Gastrocnemius medialis (tissue), 4 donors: ENCODE results near the gene SAMD4A. TPM values are rescaled to one million over a fixed set of nuclear protein-coding genes. Genes with fewer than 3 reads are reported as not detected.

Source experiments
- ATAC-seq, 2 donors: fragments of 150-250 bp; one replicate each; pipeline ENCODE4 v1.9.1; 2016
- DNase-seq, 2 donors: peaks; one replicate each; pipeline ENCODE4 v3.0.0-alpha.2; 2019
- H3K27ac ChIP-seq, 4 donors: fragments of 200-600 bp; sonication (generic); 1 replicate in 1 of 4; 2 replicates in 3 of 4; pipeline ENCODE4 v1.5.1; 2016 to 2018; ENCODE audit warnings: mild to moderate bottlenecking in 2 of 4, moderate library complexity in 1 of 4
- H3K27me3 ChIP-seq, 3 donors: fragments of 200-600 bp; sonication (generic) in 2 of 3; 1 replicate in 1 of 3; 2 replicates in 2 of 3; pipeline versions ENCODE4 v1.5.1 to v1.6.0; 2016 to 2019; ENCODE audit warnings: mild to moderate bottlenecking in 1 of 3, moderate library complexity in 1 of 3
- H3K36me3 ChIP-seq, 2 donors: fragments of 200-600 bp; sonication (generic) in 1 of 2; one replicate each; pipeline ENCODE4 v1.5.1; 2017 to 2018
- H3K4me1 ChIP-seq, 2 donors: fragments of 200-600 bp; sonication (generic) in 1 of 2; one replicate each; pipeline ENCODE4 v1.5.1; 2016 to 2017; ENCODE audit warnings: mild to moderate bottlenecking in 2 of 2
- H3K4me3 ChIP-seq, 4 donors: fragments of 200-600 bp; sonication (generic) in 3 of 4; 1 replicate in 1 of 4; 2 replicates in 3 of 4; pipeline ENCODE4 v1.5.1; 2016 to 2019; ENCODE audit warnings: mild to moderate bottlenecking in 2 of 4
- H3K9me3 ChIP-seq, 3 donors: fragments of 200-600 bp; sonication (generic) in 2 of 3; 1 replicate in 1 of 3; 2 replicates in 2 of 3; pipeline ENCODE4 v1.5.1; 2016 to 2019
- POLR2A ChIP-seq, 2 donors: fragments of 450-650 bp; IDR thresholded peaks; one replicate each; pipeline ENCODE4 v1.6.1; 2017; ENCODE audit warnings: antibody characterized with exemption in 2 of 2, mild to moderate bottlenecking in 2 of 2, moderate library complexity in 2 of 2
- in situ Hi-C, 4 donors: fragments of 200-750 bp; cut with MboI; loops; one replicate each; pipeline versions ENCODE4 v1.15.0 to v1.8.0; 2017; ENCODE audit warnings: low sequenced_read_pairs in 4 of 4
- intact Hi-C: fragments of 100-400 bp; cut with DNase I; formaldehyde crosslinking; loops from one replicate; pipeline ENCODE4 v1.15.1; 2023; ENCODE audit warnings: low total_unique reads
- total RNA-seq, 4 donors: library from RNA; depleted of rRNA; stranded (reverse); fragments of >200 nt; gene quantifications; one replicate each; pipeline versions ENCODE4 v1.1.0 to v1.2.3, GENCODE V29; 2016
- TF ChIP-seq, protein P1 (sequence below), 5 experiments: fragments of 450-650 bp in 3 of 5; fragments of 200-600 bp in 2 of 5; sonication (generic) in 2 of 5; IDR thresholded peaks in 4 of 5; conservative IDR thresholded peaks in 1 of 5; 1 replicate in 4 of 5; 2 replicates in 1 of 5; pipeline ENCODE4 v1.5.1; 2016 to 2019; ENCODE audit warnings: antibody characterized with exemption in 5 of 5, mild to moderate bottlenecking in 3 of 5, moderate library complexity in 3 of 5

The SAMD4A gene
- total RNA-seq, 4 donors from 2014 or later: 26.4 to 48.0 (median 42.2) TPM

- peaks cover 73 to 77% of the 10 kb centered on the region in 2 donors for H3K4me1 ChIP-seq
- intact Hi-C loops (no loop called here), in situ Hi-C loops (loop anchor here in 2 of 4 donors (5.0 to 10.0 kb wide), 2 partner anchors 84 to 113 kb away; no protein-coding TSS in a partner anchor)
- no peaks in the 10 kb centered on the region for H3K9me3 ChIP-seq
- H3K27ac ChIP-seq: peak overlapping the region; percentile 86 to 99 (median 92)
- ATAC-seq (no peak), DNase-seq (peak in 1 of 2 donors; percentile 23)
- TF ChIP-seq, protein P1, sequence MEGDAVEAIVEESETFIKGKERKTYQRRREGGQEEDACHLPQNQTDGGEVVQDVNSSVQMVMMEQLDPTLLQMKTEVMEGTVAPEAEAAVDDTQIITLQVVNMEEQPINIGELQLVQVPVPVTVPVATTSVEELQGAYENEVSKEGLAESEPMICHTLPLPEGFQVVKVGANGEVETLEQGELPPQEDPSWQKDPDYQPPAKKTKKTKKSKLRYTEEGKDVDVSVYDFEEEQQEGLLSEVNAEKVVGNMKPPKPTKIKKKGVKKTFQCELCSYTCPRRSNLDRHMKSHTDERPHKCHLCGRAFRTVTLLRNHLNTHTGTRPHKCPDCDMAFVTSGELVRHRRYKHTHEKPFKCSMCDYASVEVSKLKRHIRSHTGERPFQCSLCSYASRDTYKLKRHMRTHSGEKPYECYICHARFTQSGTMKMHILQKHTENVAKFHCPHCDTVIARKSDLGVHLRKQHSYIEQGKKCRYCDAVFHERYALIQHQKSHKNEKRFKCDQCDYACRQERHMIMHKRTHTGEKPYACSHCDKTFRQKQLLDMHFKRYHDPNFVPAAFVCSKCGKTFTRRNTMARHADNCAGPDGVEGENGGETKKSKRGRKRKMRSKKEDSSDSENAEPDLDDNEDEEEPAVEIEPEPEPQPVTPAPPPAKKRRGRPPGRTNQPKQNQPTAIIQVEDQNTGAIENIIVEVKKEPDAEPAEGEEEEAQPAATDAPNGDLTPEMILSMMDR (IDR thresholded peaks at IDR 0.05 in 4 of 5, conservative IDR thresholded peaks at IDR 0.05 in 1 of 5): no peak
- no peak for TF ChIP-seq POLR2A (IDR thresholded peaks at IDR 0.05)
- no peaks in the 10 kb centered on the region for H3K27me3 ChIP-seq
- H3K36me3 ChIP-seq: no peaks in the 10 kb centered on the region
- H3K4me3 ChIP-seq: no peak overlapping the region
Observed at GRCh38 chr14:54688229-54688628, 121.3 kb downstream of the SAMD4A start.

DNA sequence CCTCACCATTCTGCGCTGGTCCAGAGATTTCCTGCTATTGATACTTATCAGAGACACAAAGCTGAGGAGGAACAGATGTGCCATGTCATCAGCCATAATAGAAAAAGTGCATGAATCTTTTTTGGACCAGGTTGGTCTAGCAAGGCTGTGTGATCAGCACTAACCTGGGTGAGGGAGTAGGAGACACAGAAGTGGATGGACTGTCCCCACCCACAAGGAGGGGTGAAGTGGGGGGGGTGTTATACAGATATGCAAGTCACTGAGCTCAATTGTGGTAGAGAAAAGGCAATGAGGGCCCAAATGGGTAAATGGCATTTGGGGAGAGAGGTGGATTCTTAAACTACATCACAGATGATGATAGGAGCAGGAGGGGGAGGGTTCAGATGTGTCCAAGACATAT lies 123.0 kb downstream of the SAMD4A start:
- H3K4me3 ChIP-seq: no peak overlapping the region
- H3K4me1 ChIP-seq: peaks cover 65 to 71% of the 10 kb centered on the region in 2 donors
- TF ChIP-seq POLR2A (IDR thresholded peaks at IDR 0.05): no peak
- TF ChIP-seq, protein P1 (IDR thresholded peaks at IDR 0.05 in 4 of 5, conservative IDR thresholded peaks at IDR 0.05 in 1 of 5): no peak
- ATAC-seq (no peak), DNase-seq (no peak)
- no peaks in the 10 kb centered on the region for H3K9me3 ChIP-seq
- peak overlapping the region; percentile 86 to 99 (median 92) for H3K27ac ChIP-seq
- intact Hi-C loops (loop anchor here (10.0 kb wide), 1 partner anchor 585 kb away; the partner anchor contains the start of gene FBXO34), in situ Hi-C loops (loop anchor here (5.0 to 10.0 kb wide), 5 partner anchors 82 to 123 kb away; partner anchors contain the start of gene SAMD4A (in 2 of the 4))
- no peaks in the 10 kb centered on the region for H3K27me3 ChIP-seq
- H3K36me3 ChIP-seq: no peaks in the 10 kb centered on the region

- in situ Hi-C loops: loop anchor here (5.0 to 10.0 kb wide), 4 partner anchors 81 to 124 kb away; partner anchors contain the start of gene SAMD4A (in 2 of the 4)
- no peak for DNase-seq
- H3K4me3 ChIP-seq: no peak overlapping the region
Observed at GRCh38 chr14:54690887-54691286, 124.0 kb downstream of the SAMD4A start.

GRCh38 chr14:54691525-54692283 lies 124.8 kb downstream of the SAMD4A start:
- ATAC-seq (peak; percentile 53 to 71), DNase-seq (peak; percentile 63 to 84)
- Histone ChIP-seq H3K4me1 (peaks cover 62 to 68% of the 10 kb centered on the region in 2 donors), H3K4me3 (no peak overlapping the region), H3K27me3 (no peaks in the 10 kb centered on the region), H3K27ac (peak overlapping the region; percentile 86 to 99 (median 92)), H3K36me3 (no peaks in the 10 kb centered on the region), H3K9me3 (no peaks in the 10 kb centered on the region)
- intact Hi-C loops: loop anchor here (1.0 to 10.0 kb wide), 2 partner anchors 124 to 583 kb away; partner anchors contain the start of genes FBXO34 and SAMD4A
- no peak for TF ChIP-seq POLR2A (IDR thresholded peaks at IDR 0.05)
- TF ChIP-seq, protein P1 (IDR thresholded peaks at IDR 0.05 in 4 of 5, conservative IDR thresholded peaks at IDR 0.05 in 1 of 5): peak; percentile 82 to 92 (median 89)
- in situ Hi-C loops: loop anchor here (5.0 to 10.0 kb wide), 4 partner anchors 81 to 124 kb away; partner anchors contain the start of gene SAMD4A (in 2 of the 4)

More at GRCh38 chr14:54690887-54691286, 124.0 kb downstream of the SAMD4A start:
- Histone ChIP-seq H3K4me1 (peaks cover 62 to 69% of the 10 kb centered on the region in 2 donors), H3K27ac (peak overlapping the region; percentile 86 to 99 (median 92)), H3K9me3 (no peaks in the 10 kb centered on the region), H3K36me3 (no peaks in the 10 kb centered on the region), H3K27me3 (no peaks in the 10 kb centered on the region)
- TF ChIP-seq POLR2A (IDR thresholded peaks at IDR 0.05): no peak
- TF ChIP-seq, protein P1 (IDR thresholded peaks at IDR 0.05 in 4 of 5, conservative IDR thresholded peaks at IDR 0.05 in 1 of 5): no peak
- ATAC-seq: no peak
- intact Hi-C loops: loop anchor here (1.0 to 10.0 kb wide), 2 partner anchors 124 to 584 kb away; partner anchors contain the start of genes FBXO34 and SAMD4A
